Measurements from ENCODE around the gene EIF4B.

DNA sequence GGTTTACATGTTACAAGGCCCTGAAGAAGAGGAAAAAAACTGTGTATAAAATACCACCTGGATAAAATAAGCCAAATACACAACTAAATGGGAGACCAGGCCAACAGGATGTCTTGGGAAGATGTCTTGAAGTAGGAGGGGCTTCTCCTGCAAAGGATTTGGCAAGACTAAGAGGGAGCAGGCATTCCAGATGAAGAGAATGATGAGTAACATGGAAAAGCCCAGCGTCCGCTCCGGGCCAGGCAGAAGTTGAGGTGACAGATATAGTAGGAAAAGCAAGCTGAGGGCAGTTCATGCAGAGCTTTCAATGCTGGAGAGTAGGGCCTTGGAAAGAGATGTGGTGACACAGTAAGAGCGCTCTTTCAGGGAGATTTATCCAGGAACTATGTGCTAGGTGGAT is 16.1 kb upstream of the EIF4B start:
- TF ChIP-seq CTCF (IDR thresholded peaks at IDR 0.05) (no peak), POLR2A (IDR thresholded peaks at IDR 0.05) (no peak)
